ENCODE measurements around the gene CDC27. TPM values are rescaled to one million over a fixed set of nuclear protein-coding genes. Genes with fewer than 3 reads are reported as not detected.
A peak's percentile ranks its signal among the peaks of the same experiment; 100 is the strongest.

The CDC27 gene
- total RNA-seq, 1 experiment from 2014 or later = 83.3 TPM

GRCh38 chr17:47172696-47173565 is 16.2 kb downstream of the CDC27 start:
- ChIA-PET POLR2A (no interaction called here), CTCF (no interaction called here)
- H3K27me3 Mint-ChIP-seq (ENCODE audit: low read depth) = no peaks in the 10 kb centered on the region
- no peak for DNase-seq (ENCODE audit: low spot score)
- no peak for TF ChIP-seq MLX (CRISPR knock-in tag; IDR thresholded peaks at IDR 0.05)
- no peak for TF ChIP-seq ZNF416 (CRISPR knock-in tag; IDR thresholded peaks at IDR 0.05)
- no peak for TF ChIP-seq ZNF281 (CRISPR knock-in tag; IDR thresholded peaks at IDR 0.05)
- TF ChIP-seq ZNF512 (CRISPR knock-in tag; IDR thresholded peaks at IDR 0.05; ENCODE audit: borderline replicate concordance) = no peak
- no peak for TF ChIP-seq IRF2 (CRISPR knock-in tag; IDR thresholded peaks at IDR 0.05; ENCODE audit: borderline replicate concordance, low read depth)
- no peak for TF ChIP-seq ZNF425 (CRISPR knock-in tag; conservative IDR thresholded peaks at IDR 0.05)
- TF ChIP-seq ZSCAN18 (CRISPR knock-in tag; IDR thresholded peaks at IDR 0.05) = no peak
- no peak for TF ChIP-seq STAT6 (CRISPR knock-in tag; conservative IDR thresholded peaks at IDR 0.05; ENCODE audit: low read depth)
- TF ChIP-seq ZNF232 (CRISPR knock-in tag; IDR thresholded peaks at IDR 0.05) = no peak
- TF ChIP-seq USF1 (CRISPR knock-in tag; IDR thresholded peaks at IDR 0.05) = no peak
- no peak for TF ChIP-seq GRHL2 (CRISPR knock-in tag; IDR thresholded peaks at IDR 0.05; ENCODE audit: insufficient replicate concordance, severe bottlenecking)
- no peak for ATAC-seq
- H3K4me3 Mint-ChIP-seq = no peak overlapping the region
- H3K9me3 Mint-ChIP-seq = no peaks in the 10 kb centered on the region
- H3K36me3 Mint-ChIP-seq = peaks cover 22% of the 10 kb centered on the region
- peak overlapping the region; percentile 64 for H3K27ac Mint-ChIP-seq
- peaks cover 27% of the 10 kb centered on the region for H3K4me1 Mint-ChIP-seq

All from WTC11 (cell line).